Measurements from ENCODE around the gene SLC22A25. TPM values are rescaled to one million over a fixed set of nuclear protein-coding genes. Genes with fewer than 3 reads are reported as not detected.

The SLC22A25 gene
- total RNA-seq, 1 experiment from 2014 or later: not detected

DNA sequence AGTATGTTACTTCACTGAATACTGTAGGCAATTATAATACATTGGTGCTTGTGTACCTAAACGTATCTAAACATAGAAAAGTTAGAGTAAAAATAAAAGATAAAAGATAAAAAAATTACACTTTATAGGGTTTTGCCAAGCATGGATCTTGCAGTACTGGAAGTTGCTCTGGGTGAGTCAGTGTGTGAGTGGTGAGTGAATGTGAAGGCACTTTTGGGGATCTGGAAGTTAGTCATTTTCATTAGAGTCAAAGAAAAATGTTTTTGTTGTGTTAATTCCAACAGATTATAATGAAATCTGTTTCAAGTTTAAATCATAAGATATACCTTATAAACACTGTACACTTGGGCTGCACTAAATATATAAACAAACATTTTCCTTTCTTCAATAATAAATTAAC, 3.3 kb downstream of the SLC22A25 start:
- Histone ChIP-seq H4K20me1 (ENCODE audit: control insufficient read depth, insufficient read depth, insufficient read length) (no peaks in the 10 kb centered on the region), H2AFZ (ENCODE audit: low read length) (no peak overlapping the region), H3K27me3 (ENCODE audit: insufficient read depth, low read length) (no peaks in the 10 kb centered on the region), H2BK15ac (ENCODE audit: low read depth, low read length) (no peak overlapping the region), H3K14ac (ENCODE audit: insufficient read depth, low read length) (no peak overlapping the region), H3K4me1 (ENCODE audit: insufficient read depth, low read length) (no peaks in the 10 kb centered on the region), H2BK120ac (ENCODE audit: low read depth, low read length, poor library complexity, severe bottlenecking) (no peak overlapping the region), H2BK12ac (ENCODE audit: insufficient read length, low read depth, low read length) (no peak overlapping the region), H4K91ac (ENCODE audit: insufficient read length, low read depth, low read length) (no peak overlapping the region), H3K23ac (ENCODE audit: insufficient read length, low read depth, low read length) (no peak overlapping the region), H3K56ac (ENCODE audit: insufficient read length, low read depth, low read length) (no peak overlapping the region), H3K4ac (ENCODE audit: low read depth, low read length) (no peak overlapping the region), H2BK20ac (ENCODE audit: low read depth, low read length, poor library complexity, severe bottlenecking) (no peak overlapping the region), H3K79me1 (ENCODE audit: insufficient read depth, low read depth, low read length, poor library complexity, severe bottlenecking) (no peaks in the 10 kb centered on the region), H3K9ac (ENCODE audit: extremely low read depth, insufficient read length, low read length) (no peak overlapping the region), H3K18ac (ENCODE audit: insufficient read length, low read depth, low read length) (no peak overlapping the region), H3T11ph (ENCODE audit: low read length) (no peak overlapping the region), H3K9me3 (ENCODE audit: control insufficient read depth, low read depth, low read length) (peaks cover 16% of the 10 kb centered on the region), H3K4me2 (ENCODE audit: insufficient read depth, insufficient read length, low read length) (no peak overlapping the region), H3K79me2 (ENCODE audit: insufficient read depth, low read length) (no peaks in the 10 kb centered on the region), H4K8ac (replicated peaks; ENCODE audit: insufficient read length, low read depth, low read length) (no peak overlapping the region), H3K27ac (ENCODE audit: insufficient read length, low read depth, low read length) (no peak overlapping the region), H2BK5ac (ENCODE audit: insufficient read length, low read length) (no peak overlapping the region), H2AK5ac (ENCODE audit: insufficient read length, low read length) (no peak overlapping the region), H4K5ac (ENCODE audit: insufficient read length, low read depth, low read length) (no peak overlapping the region), H3K23me2 (ENCODE audit: insufficient read length, low read depth, low read length, poor library complexity, severe bottlenecking) (no peaks in the 10 kb centered on the region)
- H3K4me1 Mint-ChIP-seq: peaks cover 2% of the 10 kb centered on the region in 2 experiments; a peak in 1 of 4 replicates
- no peak for DNase-seq
- peaks cover 2 to 20% (median 6%) of the 10 kb centered on the region in 3 experiments for H3K36me3 Mint-ChIP-seq (ENCODE audit: insufficient read depth in 1 of 3, low read depth in 3 of 3)
- no peak overlapping the region for H3K27ac Mint-ChIP-seq
- peaks cover 3% of the 10 kb centered on the region for H3K27me3 Mint-ChIP-seq (ENCODE audit: low read depth)
- TF ChIP-seq, protein P1, sequence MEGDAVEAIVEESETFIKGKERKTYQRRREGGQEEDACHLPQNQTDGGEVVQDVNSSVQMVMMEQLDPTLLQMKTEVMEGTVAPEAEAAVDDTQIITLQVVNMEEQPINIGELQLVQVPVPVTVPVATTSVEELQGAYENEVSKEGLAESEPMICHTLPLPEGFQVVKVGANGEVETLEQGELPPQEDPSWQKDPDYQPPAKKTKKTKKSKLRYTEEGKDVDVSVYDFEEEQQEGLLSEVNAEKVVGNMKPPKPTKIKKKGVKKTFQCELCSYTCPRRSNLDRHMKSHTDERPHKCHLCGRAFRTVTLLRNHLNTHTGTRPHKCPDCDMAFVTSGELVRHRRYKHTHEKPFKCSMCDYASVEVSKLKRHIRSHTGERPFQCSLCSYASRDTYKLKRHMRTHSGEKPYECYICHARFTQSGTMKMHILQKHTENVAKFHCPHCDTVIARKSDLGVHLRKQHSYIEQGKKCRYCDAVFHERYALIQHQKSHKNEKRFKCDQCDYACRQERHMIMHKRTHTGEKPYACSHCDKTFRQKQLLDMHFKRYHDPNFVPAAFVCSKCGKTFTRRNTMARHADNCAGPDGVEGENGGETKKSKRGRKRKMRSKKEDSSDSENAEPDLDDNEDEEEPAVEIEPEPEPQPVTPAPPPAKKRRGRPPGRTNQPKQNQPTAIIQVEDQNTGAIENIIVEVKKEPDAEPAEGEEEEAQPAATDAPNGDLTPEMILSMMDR (conservative IDR thresholded peaks at IDR 0.05): no peak
- H3K9me3 Mint-ChIP-seq: peaks cover 24 to 30% of the 10 kb centered on the region in 2 experiments
- no CpG with 5 or more reads among the region's 1 CpG for WGBS (ENCODE audit: extremely low coverage, insufficient read length, low lambda C conversion rate)
- no peak overlapping the region; a peak in 1 of 5 replicates for H3K4me3 Mint-ChIP-seq

Measured in H9 (cell line).